SKM-1 (cell line): Measurements from ENCODE around the gene NCOR2.

Experiments
- DNase-seq: peaks from one replicate; lab custom pipeline; 2025; ENCODE audit not compliant: unreplicated experiment; lab: John Stamatoyannopoulos, UW

Gene NCOR2

GRCh38 chr12:124561231-124561630, 6.2 kb downstream of the NCOR2 start:
- DNase-seq, result no peak

GRCh38 chr12:124560146-124560890, 7.1 kb downstream of the NCOR2 start:
- no peak for DNase-seq

- DNase-seq, result no peak
These were observed 8.0 kb downstream of the NCOR2 start for GRCh38 chr12:124559182-124560017.

- no peak for DNase-seq
These were observed 9.1 kb downstream of the NCOR2 start for GRCh38 chr12:124558313-124558712.

DNA sequence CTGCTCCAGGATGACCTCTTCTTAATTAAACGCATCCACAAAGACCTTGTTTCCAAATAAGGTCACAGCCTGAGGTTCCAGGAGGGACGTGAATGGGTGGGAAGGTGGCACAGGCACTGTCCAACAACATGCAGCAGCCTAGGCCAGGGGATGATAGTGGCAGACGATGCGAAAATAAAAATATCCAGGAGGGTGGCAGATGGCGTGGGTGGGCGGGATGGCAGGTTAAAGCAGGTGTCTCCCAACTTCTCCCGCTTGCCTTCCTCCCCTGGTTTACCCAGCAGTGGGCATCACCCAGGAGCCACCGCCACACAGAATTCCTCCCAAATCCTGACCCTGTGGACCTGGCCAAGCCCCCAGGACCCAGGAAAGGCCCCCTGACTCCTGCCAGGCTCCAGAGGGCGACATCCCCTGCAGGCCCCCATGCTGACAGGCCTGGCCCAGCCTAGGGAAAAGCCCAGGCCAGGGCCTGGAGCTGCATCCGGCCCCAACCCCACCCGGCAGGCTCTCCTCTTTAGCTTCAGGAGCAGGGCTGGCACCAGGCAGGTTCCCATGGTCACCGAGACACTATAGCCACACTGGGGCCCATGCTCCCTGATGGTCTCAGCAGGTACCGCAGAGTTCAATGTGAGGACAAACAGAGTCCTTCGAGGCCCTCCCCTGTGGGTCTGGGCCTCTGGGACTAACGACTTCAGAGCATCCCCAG, 9.7 kb downstream of the NCOR2 start:
- DNase-seq, result no peak

- no peak for DNase-seq
These were observed 10.4 kb downstream of the NCOR2 start for GRCh38 chr12:124556896-124557501.

- DNase-seq, result no peak
These were observed 11.3 kb downstream of the NCOR2 start for GRCh38 chr12:124556074-124556466.

DNA sequence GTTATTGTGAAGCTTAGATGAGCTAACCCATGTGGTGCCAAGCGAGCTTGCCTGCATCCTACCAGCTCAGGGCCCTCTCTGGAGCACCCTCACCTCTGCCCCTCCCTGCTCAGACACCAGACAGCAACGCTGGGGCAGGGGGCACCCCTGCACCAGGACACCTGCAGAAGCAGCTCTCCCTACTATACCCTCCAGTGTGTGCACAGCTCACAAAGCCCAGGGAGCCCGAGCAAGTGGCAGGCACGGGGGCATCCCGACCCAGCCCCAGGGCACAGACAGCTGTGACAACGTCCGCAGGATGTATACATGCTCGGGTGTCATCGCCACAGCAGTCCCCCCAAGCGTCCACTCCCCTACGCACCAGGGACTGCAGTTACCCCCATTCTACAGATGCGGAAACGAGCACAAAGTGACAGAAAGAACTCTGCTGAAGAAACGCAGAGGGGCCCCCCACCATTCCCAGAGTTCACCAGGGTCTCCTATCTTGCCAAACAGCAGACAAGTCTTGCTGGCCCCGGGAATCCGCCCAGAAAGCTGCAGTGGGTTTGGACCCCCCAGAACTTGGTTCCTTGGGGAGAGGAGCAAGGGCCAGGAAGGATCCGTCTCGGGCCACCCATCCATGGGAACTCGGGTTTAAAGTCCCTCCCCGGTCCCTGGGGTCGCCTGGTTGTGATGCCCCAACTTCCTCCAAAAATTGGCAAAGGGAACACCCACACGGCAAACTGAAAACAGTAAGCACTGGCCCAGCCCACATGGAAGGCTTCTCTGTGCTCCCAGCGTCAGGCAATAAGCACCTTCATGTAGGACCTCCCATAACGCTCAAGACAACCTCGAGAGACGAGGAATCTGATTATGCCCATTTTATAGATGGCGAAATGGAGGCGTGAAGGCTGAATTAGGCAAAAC, 12.0 kb downstream of the NCOR2 start:
- DNase-seq, result no peak

GRCh38 chr12:124554429-124555029, 12.9 kb downstream of the NCOR2 start:
- no peak for DNase-seq

GRCh38 chr12:124553862-124554428, 13.5 kb downstream of the NCOR2 start:
- no peak for DNase-seq

- DNase-seq, result peak; percentile 35
These were observed 15.9 kb downstream of the NCOR2 start for GRCh38 chr12:124551268-124552144.

DNA sequence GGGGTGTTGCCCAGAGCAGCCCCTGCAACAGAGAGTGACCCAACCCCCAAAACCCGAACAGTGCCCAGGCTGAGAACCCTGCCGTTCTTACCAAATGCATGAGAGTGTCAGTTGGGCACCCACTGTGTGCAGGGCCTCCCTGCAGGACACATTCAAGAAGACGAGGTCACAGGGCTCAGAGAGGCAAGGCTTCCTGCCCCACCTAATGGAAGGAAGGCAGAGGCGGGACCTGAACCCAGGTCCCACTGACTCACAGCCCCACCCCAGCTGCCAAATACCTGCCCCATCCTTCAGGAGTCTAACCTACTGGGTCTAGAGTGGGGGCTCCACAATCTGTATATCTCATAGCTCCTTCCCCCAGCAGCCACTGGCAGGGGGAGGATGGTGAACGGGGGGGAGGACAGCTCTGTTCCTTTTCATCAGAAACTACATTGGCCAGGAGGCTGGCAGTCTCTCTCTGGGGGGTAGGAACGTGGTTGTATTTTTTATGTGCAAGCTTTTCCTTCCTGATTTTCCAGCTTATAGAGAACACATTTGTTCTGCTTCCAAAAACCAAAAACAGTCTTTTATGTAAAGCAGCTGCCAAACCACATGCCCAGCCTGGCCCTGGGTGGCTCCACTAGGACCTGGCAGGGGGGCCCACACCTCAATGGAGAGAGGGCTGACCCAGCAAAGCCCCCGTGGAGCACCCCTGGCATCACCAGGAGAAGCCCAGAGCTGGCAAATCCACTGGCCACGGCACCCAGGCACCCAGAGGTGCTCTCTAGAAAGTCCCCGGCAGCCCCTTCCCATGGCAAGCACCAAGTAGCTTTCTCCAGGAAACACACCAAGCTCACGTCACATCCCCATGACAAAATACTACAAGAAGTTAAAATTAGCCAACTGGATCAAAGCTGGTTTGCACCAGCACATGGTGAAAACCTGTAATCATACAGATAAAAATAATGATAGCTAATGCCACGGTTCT, 17.0 kb downstream of the NCOR2 start:
- no peak for DNase-seq

DNA sequence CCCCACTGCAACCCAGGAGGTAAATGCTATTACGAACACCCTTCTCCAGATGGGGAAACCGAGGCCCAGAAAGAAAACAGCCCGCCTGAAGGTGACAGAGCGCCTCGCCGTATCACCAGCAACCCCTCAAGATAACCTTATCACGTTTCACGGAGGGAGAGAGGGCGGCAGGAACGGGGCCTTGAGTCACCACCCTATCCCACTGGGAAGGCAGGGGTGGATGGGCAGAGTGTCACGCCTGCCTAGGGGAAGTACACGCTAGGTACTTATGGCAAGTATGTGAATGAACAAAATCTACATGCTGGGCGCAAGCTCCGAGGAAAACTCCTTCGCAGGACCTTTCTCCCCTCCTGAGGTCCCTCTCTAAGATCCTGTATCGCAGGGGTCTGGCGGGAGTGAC, 17.8 kb downstream of the NCOR2 start:
- no peak for DNase-seq

- no peak for DNase-seq
These were observed 18.5 kb downstream of the NCOR2 start for GRCh38 chr12:124548854-124549378.

GRCh38 chr12:124547626-124548025, 19.8 kb downstream of the NCOR2 start:
- DNase-seq, result no peak

- no peak for DNase-seq
These were observed 21.6 kb downstream of the NCOR2 start for GRCh38 chr12:124545508-124546418.
